OCI-LY1 (cell line): ENCODE results near the gene SNU13.

ENCODE experiments used
- EZH2 ChIP-seq: fragments of 200-600 bp; sonication (generic), shearing (Covaris generic); IDR thresholded peaks from 2 replicates; pipeline ENCODE4 v1.8.0; 2017; ENCODE audit warnings: borderline replicate concordance, mixed run types, mild to moderate bottlenecking, antibody characterized with exemption, low read length, moderate library complexity, mixed read lengths
- TF ChIP-seq, protein P1 (sequence below): fragments of 200-600 bp; sonication (generic), shearing (Covaris generic); IDR thresholded peaks from 2 replicates; pipeline ENCODE4 v1.5.1; 2017; ENCODE audit warnings: mild to moderate bottlenecking, antibody characterized with exemption, low read length, moderate library complexity, mixed read lengths

DNA sequence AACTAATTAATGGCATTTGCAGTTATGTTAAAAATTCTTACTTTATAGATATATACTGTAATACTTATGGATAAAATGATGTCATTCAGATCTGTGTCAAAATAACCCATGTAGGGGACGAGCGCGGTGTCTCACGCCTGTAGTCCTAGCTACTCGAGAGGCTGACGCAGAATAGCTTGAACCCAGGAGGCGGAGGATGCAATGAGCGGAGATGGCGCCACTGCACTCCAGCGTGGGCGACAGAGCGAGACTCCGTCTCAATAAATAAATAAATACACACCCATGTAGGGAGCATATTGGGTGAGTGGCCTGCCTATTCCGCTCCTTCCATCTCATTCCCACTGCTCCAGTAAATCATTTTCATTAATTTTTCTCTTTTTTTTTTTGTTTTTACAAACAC lies 7.1 kb downstream of the SNU13 start:
- TF ChIP-seq, protein P1, sequence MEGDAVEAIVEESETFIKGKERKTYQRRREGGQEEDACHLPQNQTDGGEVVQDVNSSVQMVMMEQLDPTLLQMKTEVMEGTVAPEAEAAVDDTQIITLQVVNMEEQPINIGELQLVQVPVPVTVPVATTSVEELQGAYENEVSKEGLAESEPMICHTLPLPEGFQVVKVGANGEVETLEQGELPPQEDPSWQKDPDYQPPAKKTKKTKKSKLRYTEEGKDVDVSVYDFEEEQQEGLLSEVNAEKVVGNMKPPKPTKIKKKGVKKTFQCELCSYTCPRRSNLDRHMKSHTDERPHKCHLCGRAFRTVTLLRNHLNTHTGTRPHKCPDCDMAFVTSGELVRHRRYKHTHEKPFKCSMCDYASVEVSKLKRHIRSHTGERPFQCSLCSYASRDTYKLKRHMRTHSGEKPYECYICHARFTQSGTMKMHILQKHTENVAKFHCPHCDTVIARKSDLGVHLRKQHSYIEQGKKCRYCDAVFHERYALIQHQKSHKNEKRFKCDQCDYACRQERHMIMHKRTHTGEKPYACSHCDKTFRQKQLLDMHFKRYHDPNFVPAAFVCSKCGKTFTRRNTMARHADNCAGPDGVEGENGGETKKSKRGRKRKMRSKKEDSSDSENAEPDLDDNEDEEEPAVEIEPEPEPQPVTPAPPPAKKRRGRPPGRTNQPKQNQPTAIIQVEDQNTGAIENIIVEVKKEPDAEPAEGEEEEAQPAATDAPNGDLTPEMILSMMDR, result no peak
- TF ChIP-seq EZH2, result no peak
